ENCODE results near the gene ITGA5.

The ITGA5 gene

DNA sequence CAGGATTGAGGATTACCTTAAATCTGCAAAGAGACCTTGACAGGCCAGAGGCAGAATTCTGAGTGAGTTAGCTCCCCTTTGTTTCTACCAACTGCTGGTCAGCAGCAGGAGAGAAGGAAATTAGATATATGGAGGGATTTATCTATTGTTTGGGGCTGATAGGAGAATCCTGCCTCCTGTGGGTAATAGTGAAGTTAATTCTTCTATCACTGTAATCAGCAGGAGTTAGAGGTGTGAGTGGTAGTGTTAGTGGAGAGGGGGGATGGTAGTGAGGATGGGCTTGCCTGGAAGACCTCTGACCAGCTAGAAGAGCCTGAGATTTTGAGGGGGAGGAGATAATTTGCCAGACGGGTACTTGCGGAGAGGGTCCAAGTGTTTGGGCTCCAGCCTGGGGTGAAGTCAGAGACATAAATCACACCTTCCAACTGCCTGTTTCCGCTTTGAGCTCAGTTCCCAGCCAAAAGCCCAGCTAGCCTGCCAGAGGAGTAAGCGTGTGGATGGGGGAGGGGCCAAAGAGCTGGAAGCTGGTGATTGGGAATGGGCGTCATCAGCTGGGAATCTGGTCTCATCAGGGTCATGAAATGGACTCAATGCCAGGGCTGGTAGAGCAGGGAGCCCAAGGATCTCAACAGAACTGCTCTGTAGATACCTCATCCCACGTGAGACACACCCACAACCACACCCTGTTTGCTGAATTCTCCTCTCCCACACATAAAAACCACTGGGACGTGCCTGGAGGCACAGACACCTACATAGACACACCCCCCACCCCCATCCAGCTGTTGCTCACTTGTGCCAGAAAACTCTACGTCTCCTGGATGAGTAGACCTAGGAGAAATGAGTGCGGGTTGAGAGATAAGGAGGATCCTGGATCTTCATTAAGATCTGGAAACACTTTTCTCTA lies 13.1 kb upstream of the ITGA5 start:
- DNase-seq (ENCODE audit: extremely low spot score) = no peak
- no peak for TF ChIP-seq LEF1 (IDR thresholded peaks at IDR 0.05; ENCODE audit: borderline replicate concordance)
- TF ChIP-seq, protein P1, sequence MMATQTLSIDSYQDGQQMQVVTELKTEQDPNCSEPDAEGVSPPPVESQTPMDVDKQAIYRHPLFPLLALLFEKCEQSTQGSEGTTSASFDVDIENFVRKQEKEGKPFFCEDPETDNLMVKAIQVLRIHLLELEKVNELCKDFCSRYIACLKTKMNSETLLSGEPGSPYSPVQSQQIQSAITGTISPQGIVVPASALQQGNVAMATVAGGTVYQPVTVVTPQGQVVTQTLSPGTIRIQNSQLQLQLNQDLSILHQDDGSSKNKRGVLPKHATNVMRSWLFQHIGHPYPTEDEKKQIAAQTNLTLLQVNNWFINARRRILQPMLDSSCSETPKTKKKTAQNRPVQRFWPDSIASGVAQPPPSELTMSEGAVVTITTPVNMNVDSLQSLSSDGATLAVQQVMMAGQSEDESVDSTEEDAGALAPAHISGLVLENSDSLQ (IDR thresholded peaks at IDR 0.05) = peak; percentile 39; the same call in 1 of the 2 replicates
- ChIA-PET POLR2A (interaction anchor here (0.8 to 2.1 kb wide), 3 partner anchors 14 to 152 kb away, joined by 4 to 8 read pairs (median 4); partner anchors contain the start of genes CBX5, HNRNPA1 and ITGA5), CTCF (interaction anchor here (0.6 to 4.4 kb wide), 9 partner anchors 9 to 391 kb away, joined by 3 to 41 read pairs (median 4); no protein-coding TSS in a partner anchor)

DNA sequence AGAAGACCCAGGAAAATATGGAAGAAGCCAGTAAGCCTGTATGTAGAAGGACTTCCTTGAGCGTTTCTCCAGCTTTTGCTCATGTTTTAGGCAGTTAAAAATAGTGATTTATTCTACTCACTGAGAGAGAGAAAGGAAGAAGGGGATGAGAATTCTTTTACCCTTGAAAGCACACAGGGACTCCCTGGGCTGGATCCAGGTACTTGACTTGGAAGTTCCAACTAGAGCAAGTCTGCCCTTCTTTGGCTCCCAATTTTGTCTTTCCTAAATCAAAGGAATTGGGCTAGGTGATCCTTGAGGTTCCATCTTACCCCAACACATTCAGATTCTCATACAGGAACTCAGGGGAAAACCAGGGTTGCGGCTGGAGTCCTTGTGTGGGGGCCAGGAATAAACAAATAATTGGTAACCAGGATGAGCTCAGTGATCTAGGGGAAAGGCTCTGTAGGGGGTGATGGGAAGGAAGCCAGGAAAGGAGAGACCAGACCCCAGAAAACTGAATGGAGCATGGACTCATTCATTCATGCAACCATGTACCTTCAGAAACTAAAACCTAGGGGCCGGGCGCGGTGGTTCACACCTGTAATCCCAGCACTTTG lies 11.5 kb upstream of the ITGA5 start:
- ChIA-PET POLR2A (interaction anchor here (2.1 kb wide), 1 partner anchor 12 kb away, joined by 8 read pairs; the partner anchor contains the start of gene ITGA5), CTCF (interaction anchor here (0.8 to 4.4 kb wide), 2 partner anchors 12 to 32 kb away, joined by 3 to 41 read pairs; no protein-coding TSS in a partner anchor)
- TF ChIP-seq L3MBTL2 (conservative IDR thresholded peaks at IDR 0.05) = no peak
- no peak for DNase-seq (ENCODE audit: extremely low spot score)

DNA sequence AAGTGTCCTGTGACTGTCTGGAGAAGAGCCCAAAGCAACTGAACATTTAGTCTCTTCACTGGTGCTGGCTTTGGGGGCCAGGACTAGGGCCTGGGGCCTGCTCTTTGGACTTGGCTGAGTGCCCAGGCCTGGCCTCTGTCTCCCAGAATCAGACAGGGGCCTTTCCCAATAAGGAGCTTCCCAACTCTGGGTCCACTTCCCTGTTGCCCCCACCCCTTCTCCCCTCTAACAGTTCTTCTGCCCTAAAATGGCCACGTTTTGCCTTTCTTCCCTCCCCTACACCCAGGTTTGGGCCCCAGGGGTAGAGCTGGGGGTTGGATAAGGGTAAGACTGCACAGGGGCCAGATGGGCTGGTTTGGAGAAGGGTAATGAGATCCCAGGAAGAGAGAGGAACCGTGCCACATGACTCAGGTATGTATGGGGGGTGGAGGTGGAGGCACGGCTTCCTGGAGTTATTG lies 10.0 kb upstream of the ITGA5 start:
- ChIA-PET CTCF (interaction anchor here (1.0 to 3.3 kb wide), 4 partner anchors 10 to 30 kb away, joined by 3 to 18 read pairs (median 5); no protein-coding TSS in a partner anchor), POLR2A (interaction anchor here (0.7 to 2.1 kb wide), 3 partner anchors 11 to 149 kb away, joined by 3 to 6 read pairs (median 5); partner anchors contain the start of genes CBX5 and HNRNPA1)
- DNase-seq (ENCODE audit: extremely low spot score) = no peak
- TF ChIP-seq NFRKB (IDR thresholded peaks at IDR 0.05) = no peak
- TF ChIP-seq FOXA1 (IDR thresholded peaks at IDR 0.05) = no peak
- TF ChIP-seq SP1 (IDR thresholded peaks at IDR 0.05) = no peak
- TF ChIP-seq CTBP1 (IDR thresholded peaks at IDR 0.05; ENCODE audit: borderline replicate concordance) = no peak
- TF ChIP-seq L3MBTL2 (conservative IDR thresholded peaks at IDR 0.05) = no peak
- TF ChIP-seq LEF1 (IDR thresholded peaks at IDR 0.05; ENCODE audit: borderline replicate concordance) = no peak
- TF ChIP-seq SUZ12 (IDR thresholded peaks at IDR 0.05) = no peak
- no peak for TF ChIP-seq HDGF (IDR thresholded peaks at IDR 0.05; ENCODE audit: borderline replicate concordance)
- TF ChIP-seq BHLHE40 (IDR thresholded peaks at IDR 0.05; ENCODE audit: borderline replicate concordance) = no peak
- TF ChIP-seq ZNF384 (IDR thresholded peaks at IDR 0.05) = no peak
- TF ChIP-seq FOXK2 (IDR thresholded peaks at IDR 0.05) = no peak
- no peak for TF ChIP-seq FOXM1 (IDR thresholded peaks at IDR 0.05; ENCODE audit: borderline replicate concordance)
- no peak for TF ChIP-seq ARNT (IDR thresholded peaks at IDR 0.05)
- TF ChIP-seq TARDBP (IDR thresholded peaks at IDR 0.05) = no peak
- no peak for TF ChIP-seq ELF4 (IDR thresholded peaks at IDR 0.05)
- TF ChIP-seq, protein P1 (IDR thresholded peaks at IDR 0.05) = no peak

DNA sequence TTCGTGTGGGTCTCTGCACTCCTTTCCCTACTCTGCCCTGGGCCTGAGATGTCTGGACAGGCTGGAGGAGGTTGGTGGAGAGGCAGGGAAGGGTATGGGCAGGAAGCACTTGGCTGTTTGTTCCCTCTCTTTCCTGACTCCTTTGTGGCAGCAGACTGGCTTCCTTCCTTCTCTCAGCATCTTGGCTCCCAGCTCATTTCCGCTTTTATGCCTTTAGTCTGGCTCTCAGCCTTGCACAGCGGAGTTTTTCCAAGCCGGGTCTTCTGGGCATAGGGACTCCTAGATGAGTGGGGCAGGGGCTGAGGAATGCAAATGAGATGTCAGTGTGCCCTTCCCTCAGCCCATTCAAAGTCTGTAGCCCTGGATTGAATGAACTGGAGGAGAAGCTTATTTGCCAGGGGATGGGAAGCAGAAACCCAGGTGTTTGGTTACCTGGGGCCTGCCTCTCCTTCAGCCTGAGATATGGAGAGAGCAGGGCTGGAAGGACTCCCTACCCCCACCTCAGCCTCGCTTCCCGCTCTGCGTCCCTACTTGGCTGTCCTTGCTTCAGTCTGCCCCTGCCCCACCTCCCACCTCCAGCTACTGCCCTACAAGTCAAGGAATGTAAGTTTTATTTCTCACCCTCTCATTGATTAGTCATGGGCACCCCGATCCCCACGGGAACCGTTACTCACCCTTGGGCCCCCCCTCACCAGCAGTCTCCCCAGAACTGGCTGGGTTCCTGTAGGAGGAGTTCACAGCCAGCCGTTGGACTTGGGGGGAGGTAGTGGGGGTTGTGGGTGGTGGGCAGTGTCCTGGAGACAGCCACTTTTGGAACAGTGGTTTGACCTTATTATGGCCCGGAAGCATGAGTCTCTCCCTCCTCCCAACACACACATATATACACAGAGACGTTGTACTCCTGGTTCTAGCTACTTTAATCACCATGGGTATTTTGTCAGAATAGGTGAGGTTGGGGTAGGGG lies 9.3 kb upstream of the ITGA5 start:
- ChIA-PET POLR2A (interaction anchor here (1.8 to 2.1 kb wide), 2 partner anchors 11 to 148 kb away, joined by 5 to 6 read pairs; partner anchors contain the start of genes CBX5 and HNRNPA1), CTCF (interaction anchor here (0.6 to 3.3 kb wide), 3 partner anchors 11 to 35 kb away, joined by 3 to 18 read pairs (median 3); no protein-coding TSS in a partner anchor)
- TF ChIP-seq SP1 (IDR thresholded peaks at IDR 0.05) (no peak), ELF4 (IDR thresholded peaks at IDR 0.05) (no peak), LEF1 (IDR thresholded peaks at IDR 0.05; ENCODE audit: borderline replicate concordance) (no peak), FOXM1 (IDR thresholded peaks at IDR 0.05; ENCODE audit: borderline replicate concordance) (no peak), HDGF (IDR thresholded peaks at IDR 0.05; ENCODE audit: borderline replicate concordance) (no peak), FOXK2 (IDR thresholded peaks at IDR 0.05) (no peak), NFRKB (IDR thresholded peaks at IDR 0.05) (no peak), ZNF384 (IDR thresholded peaks at IDR 0.05) (no peak)
- DNase-seq (ENCODE audit: extremely low spot score) = no peak

DNA sequence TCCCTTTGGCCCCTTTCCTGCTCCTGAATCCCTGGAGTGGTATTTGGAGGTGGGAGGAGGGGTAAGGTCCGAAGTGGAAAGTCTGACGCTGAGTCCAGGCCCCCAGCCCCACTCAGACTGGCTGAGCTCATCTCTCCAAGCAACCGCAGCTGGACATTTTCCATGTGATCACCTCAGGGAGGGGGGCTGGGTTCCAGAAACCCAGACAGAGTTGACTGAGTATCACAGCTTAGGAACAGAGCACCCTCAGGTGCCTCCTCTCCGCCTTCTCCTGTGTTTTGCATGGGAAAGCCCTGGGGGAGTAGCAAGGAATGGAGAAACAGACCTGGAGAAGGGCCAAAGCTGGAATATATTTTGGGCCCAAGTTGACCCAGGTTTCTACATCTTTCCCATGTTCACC lies 8.0 kb upstream of the ITGA5 start:
- no peak for TF ChIP-seq L3MBTL2 (conservative IDR thresholded peaks at IDR 0.05)
- no peak for TF ChIP-seq SP1 (IDR thresholded peaks at IDR 0.05)
- TF ChIP-seq ARNT (IDR thresholded peaks at IDR 0.05) = no peak
- TF ChIP-seq ELF4 (IDR thresholded peaks at IDR 0.05) = no peak
- TF ChIP-seq FOXM1 (IDR thresholded peaks at IDR 0.05; ENCODE audit: borderline replicate concordance) = no peak
- no peak for TF ChIP-seq SUZ12 (IDR thresholded peaks at IDR 0.05)
- DNase-seq (ENCODE audit: extremely low spot score) = no peak
- CTCF ChIA-PET = interaction anchor here (1.2 to 3.3 kb wide), 3 partner anchors 12 to 36 kb away, joined by 3 to 18 read pairs (median 5); no protein-coding TSS in a partner anchor
- POLR2A ChIA-PET = interaction anchor here (2.1 kb wide), 1 partner anchor 147 kb away, joined by 5 read pairs; the partner anchor contains the start of genes CBX5 and HNRNPA1

DNA sequence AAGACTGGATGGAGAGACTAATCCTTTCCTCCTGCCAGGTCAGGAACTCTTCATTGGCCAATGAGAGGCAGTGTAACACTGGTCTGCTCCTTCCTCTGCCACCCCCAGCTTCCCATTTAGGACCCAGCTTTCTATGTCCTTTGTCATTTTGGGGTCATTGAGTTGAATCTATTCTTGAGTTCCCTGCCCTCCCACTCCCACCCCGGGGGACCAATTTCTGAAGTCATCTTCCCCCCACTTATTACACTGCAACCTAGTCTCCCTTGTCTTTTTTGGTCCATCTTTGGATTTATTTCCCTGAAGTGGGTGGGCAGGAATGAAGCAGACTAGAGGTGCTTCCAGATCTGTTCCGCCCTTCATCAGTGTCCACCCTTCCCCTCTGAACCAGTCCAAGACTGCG lies 7.6 kb upstream of the ITGA5 start:
- POLR2A ChIA-PET = interaction anchor here (0.6 kb wide), 1 partner anchor 101 kb away, joined by 3 read pairs; no protein-coding TSS in a partner anchor
- no peak for TF ChIP-seq BHLHE40 (IDR thresholded peaks at IDR 0.05; ENCODE audit: borderline replicate concordance)
- TF ChIP-seq FOXK2 (IDR thresholded peaks at IDR 0.05) = no peak
- no peak for TF ChIP-seq TARDBP (IDR thresholded peaks at IDR 0.05)
- TF ChIP-seq CTBP1 (IDR thresholded peaks at IDR 0.05; ENCODE audit: borderline replicate concordance) = no peak
- TF ChIP-seq SP1 (IDR thresholded peaks at IDR 0.05) = no peak
- no peak for TF ChIP-seq FOXM1 (IDR thresholded peaks at IDR 0.05; ENCODE audit: borderline replicate concordance)
- no peak for TF ChIP-seq HDGF (IDR thresholded peaks at IDR 0.05; ENCODE audit: borderline replicate concordance)
- TF ChIP-seq ELF4 (IDR thresholded peaks at IDR 0.05) = no peak
- no peak for TF ChIP-seq FOXA1 (IDR thresholded peaks at IDR 0.05)
- TF ChIP-seq, protein P1 (IDR thresholded peaks at IDR 0.05) = no peak
- no peak for TF ChIP-seq LEF1 (IDR thresholded peaks at IDR 0.05; ENCODE audit: borderline replicate concordance)
- TF ChIP-seq ZNF384 (IDR thresholded peaks at IDR 0.05) = no peak
- no peak for TF ChIP-seq L3MBTL2 (conservative IDR thresholded peaks at IDR 0.05)
- TF ChIP-seq NFRKB (IDR thresholded peaks at IDR 0.05) = no peak
- DNase-seq (ENCODE audit: extremely low spot score) = no peak
- CTCF ChIA-PET = interaction anchor here (2.0 to 3.3 kb wide), 2 partner anchors 13 to 27 kb away, joined by 5 to 18 read pairs; no protein-coding TSS in a partner anchor

Data from HEK293T (cell line).